Activated naive CD4-positive, alpha-beta T cell treated with anti-CD3 and anti-CD28 coated beads for 36 hours (primary cell): ENCODE measurements around the gene MYH11. TPM values are rescaled to one million over a fixed set of nuclear protein-coding genes. Genes with fewer than 3 reads are reported as not detected.
A peak's percentile ranks its signal among the peaks of the same experiment; 100 is the strongest.

ENCODE experiments used
- CTCF ChIA-PET: fragments of 350-600 bp; sonication (Branson Sonifier 250); formaldehyde crosslinking; loops from one replicate; lab custom pipeline; 2021; ENCODE audit warnings: antibody characterized with exemption; lab: Charles Lee
- DNase-seq: peaks from one replicate; pipeline ENCODE4 v3.0.0-alpha.2; 2020
- H3K27ac Mint-ChIP-seq: one replicate; pipeline ENCODE4 v1.8.0; 2021; ENCODE audit warnings: mild to moderate bottlenecking, mixed read lengths
- H3K27me3 Mint-ChIP-seq: one replicate; pipeline ENCODE4 v1.8.0; 2021; ENCODE audit warnings: low read depth, mixed read lengths
- H3K36me3 Mint-ChIP-seq: one replicate; pipeline ENCODE4 v1.8.0; 2021; ENCODE audit warnings: low read depth, mixed read lengths
- H3K4me1 Mint-ChIP-seq: one replicate; pipeline ENCODE4 v1.8.0; 2021; ENCODE audit warnings: low read depth, mixed read lengths
- H3K4me3 Mint-ChIP-seq: one replicate; pipeline ENCODE4 v1.8.0; 2021; ENCODE audit warnings: mild to moderate bottlenecking, moderate library complexity, mixed read lengths
- H3K9me3 Mint-ChIP-seq: one replicate; pipeline ENCODE4 v1.8.0; 2021; ENCODE audit warnings: mixed read lengths
- intact Hi-C: fragments of 100-400 bp; cut with micrococcal nuclease; formaldehyde crosslinking; loops from one replicate; pipeline ENCODE4 v1.15.1; 2023
- total RNA-seq, 2 experiments: library from RNA; stranded (reverse); gene quantifications; one replicate each; pipeline ENCODE4 v1.2.3, GENCODE V29; 2021

MYH11 gene
- total RNA-seq, 2 experiments from 2014 or later = not detected

DNA sequence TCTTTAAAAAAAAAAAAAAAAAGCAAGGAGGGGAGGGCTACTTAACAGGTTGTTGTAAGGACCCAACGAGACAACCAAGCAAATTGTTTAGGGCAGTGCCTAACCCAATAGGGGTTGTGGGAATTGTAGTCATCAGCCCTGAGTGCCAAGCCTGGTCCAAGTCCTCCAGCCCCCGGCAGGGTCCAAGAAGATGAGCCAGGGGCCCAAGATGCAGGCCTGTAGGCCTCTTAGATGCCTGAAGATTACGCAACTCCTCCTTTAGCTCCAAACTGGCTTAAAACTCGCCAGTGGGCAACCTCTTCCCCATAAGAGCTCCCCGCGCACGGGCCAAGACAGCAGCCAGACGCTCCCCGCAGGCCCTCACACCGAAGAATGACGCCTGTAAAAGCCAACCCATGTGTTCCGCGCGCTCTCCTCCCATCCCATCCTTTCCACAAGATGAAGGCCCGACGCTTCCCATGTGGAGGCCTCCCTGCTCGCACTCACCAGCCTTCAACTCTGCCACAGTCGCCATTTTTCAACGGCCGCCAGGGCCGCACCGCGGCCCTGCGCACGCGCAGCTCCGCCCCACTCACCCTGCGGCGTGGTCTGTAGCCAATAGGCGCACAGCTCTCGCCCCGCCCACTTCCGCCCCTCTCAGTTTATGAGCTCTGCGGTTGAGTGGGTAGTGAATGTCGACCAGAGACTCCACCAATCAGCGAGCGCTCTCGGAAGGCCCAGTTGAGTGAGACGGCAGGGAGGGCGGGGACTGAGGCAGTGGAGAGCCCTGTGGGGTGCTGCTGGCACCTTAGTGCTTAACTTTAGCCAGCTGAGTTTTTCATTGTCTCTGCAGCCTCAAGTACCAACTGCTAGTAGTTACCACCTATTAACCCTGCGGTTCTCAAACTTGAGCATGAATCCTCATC, 31.5 kb upstream of the MYH11 start, which contains the start of gene CEP20:
Gene CEP20, minus strand, starts transcription at position 532 of the 905 bp plus-strand sequence. Its CDS starts 18 bp downstream, at position 514.
- CTCF ChIA-PET = interaction anchor here (0.6 to 1.4 kb wide), 6 partner anchors 13 to 143 kb away, joined by 3 to 6 read pairs (median 3); no protein-coding TSS in a partner anchor
- Mint-ChIP-seq H3K4me1 (peaks cover 31% of the 10 kb centered on the region), H3K4me3 (peak within 1 kb of the TSS; percentile 100), H3K27ac (peak within 1 kb of the TSS; percentile 94), H3K36me3 (peaks cover 3% of the 10 kb centered on the region), H3K27me3 (no peaks in the 10 kb centered on the region), H3K9me3 (no peaks in the 10 kb centered on the region)
- DNase-seq = peak; percentile 100
- intact Hi-C loops = loop anchor here (1.0 to 5.0 kb wide), 4 partner anchors 62 to 246 kb away; partner anchors contain the start of gene MARF1

DNA sequence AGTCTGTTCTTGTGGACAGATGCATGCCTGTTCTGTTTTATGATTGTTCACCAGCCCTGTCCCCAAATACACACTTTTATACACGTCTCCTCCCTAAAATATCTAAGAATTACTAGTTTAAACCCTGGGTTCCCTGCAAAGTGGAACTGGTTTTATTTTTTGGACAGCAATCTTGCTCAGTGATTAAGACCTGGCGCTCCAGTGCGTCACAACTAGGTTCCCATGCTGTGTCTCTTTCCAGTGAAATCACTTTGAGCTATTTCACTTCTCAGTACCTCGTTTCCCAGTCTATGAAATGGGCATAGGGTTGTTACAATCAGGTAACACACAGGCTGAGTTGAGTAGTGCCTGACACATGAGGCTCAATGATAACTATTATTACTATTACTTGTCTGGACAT, 30.5 kb upstream of the MYH11 start:
- peak overlapping the region; percentile 94 for H3K27ac Mint-ChIP-seq
- peak overlapping the region; percentile 100 for H3K4me3 Mint-ChIP-seq
- intact Hi-C loops = loop anchor here (5.0 kb wide), 1 partner anchor 245 kb away; the partner anchor contains the start of gene MARF1
- H3K4me1 Mint-ChIP-seq = peaks cover 31% of the 10 kb centered on the region
- no peak for DNase-seq
- no peaks in the 10 kb centered on the region for H3K9me3 Mint-ChIP-seq
- H3K36me3 Mint-ChIP-seq = peaks cover 5% of the 10 kb centered on the region
- CTCF ChIA-PET = interaction anchor here (0.7 to 1.3 kb wide), 3 partner anchors 85 to 241 kb away, joined by 3 to 6 read pairs (median 4); no protein-coding TSS in a partner anchor
- no peaks in the 10 kb centered on the region for H3K27me3 Mint-ChIP-seq

DNA sequence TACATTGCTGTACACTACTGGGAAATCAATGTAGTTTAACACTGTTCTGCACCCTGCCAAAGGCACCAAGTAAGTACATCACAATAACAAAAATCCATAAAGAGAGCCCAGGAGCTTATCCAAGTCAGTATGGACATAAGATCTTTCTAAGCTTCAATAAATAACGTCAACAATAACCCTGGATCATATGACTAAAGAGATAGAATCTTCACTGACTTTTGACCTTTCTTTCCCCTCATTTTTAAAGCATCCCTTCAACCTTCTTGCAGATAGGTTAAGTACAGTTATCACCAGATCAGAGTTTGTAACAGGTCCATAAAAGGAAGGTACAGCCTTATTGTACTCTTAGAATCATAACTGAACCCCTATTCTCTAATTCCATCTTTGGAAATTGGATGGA, 29.2 kb upstream of the MYH11 start:
- intact Hi-C loops = loop anchor here (5.0 kb wide), 1 partner anchor 244 kb away; the partner anchor contains the start of gene MARF1
- DNase-seq = no peak
- no peaks in the 10 kb centered on the region for H3K27me3 Mint-ChIP-seq
- H3K27ac Mint-ChIP-seq = no peak overlapping the region
- H3K9me3 Mint-ChIP-seq = no peaks in the 10 kb centered on the region
- no peak overlapping the region for H3K4me3 Mint-ChIP-seq
- peaks cover 31% of the 10 kb centered on the region for H3K4me1 Mint-ChIP-seq
- H3K36me3 Mint-ChIP-seq = peaks cover 11% of the 10 kb centered on the region
- CTCF ChIA-PET = interaction anchor here (0.5 kb wide), 1 partner anchor 309 kb away, joined by 3 read pairs; no protein-coding TSS in a partner anchor

DNA sequence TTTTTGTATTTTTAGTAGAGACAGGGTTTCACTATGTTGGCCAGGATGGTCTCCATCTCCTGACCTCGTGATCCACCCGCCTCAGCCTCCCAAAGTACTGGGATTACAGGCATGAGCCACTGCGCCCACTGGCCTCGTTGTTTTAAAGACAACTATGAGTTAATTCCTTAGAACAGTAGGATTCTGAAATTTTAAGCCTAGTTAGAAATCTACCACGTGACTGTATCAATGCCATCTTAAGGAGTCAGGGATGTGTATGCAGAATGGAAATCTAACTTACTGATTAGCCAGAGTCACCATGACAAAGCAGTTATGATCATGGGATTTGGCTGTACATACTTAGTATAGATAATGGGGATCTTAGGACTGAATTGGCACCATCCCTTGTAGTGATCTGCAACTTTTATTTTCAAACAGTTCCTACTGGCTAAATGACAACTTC, 28.8 kb upstream of the MYH11 start:
- CTCF ChIA-PET = interaction anchor here (0.5 to 0.6 kb wide), 2 partner anchors 84 to 310 kb away, joined by 3 read pairs; no protein-coding TSS in a partner anchor
- intact Hi-C loops = loop anchor here (5.0 kb wide), 1 partner anchor 243 kb away; the partner anchor contains the start of gene MARF1
- H3K36me3 Mint-ChIP-seq = peaks cover 11% of the 10 kb centered on the region
- H3K4me3 Mint-ChIP-seq = no peak overlapping the region
- H3K4me1 Mint-ChIP-seq = peaks cover 32% of the 10 kb centered on the region
- DNase-seq = no peak
- no peak overlapping the region for H3K27ac Mint-ChIP-seq
- H3K9me3 Mint-ChIP-seq = no peaks in the 10 kb centered on the region
- no peaks in the 10 kb centered on the region for H3K27me3 Mint-ChIP-seq

DNA sequence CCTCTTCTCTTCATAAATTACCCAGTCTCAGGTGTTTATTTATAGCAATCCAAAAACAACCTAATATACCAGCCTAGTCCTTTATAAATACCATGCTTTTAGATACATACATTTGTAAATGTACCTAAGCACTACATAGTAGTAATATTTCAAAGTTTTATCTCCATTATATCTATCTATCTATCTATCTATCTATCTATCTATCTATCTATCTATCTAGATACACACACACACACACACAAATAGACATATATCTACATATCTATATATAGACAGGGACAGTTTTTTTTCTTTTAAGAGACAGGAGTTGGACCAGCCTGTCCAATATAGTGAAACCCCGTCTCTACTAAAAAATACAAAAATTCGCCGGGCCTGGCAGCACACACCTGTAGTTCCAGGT, 25.7 kb upstream of the MYH11 start:
- Mint-ChIP-seq H3K36me3 (peaks cover 15% of the 10 kb centered on the region), H3K4me1 (peaks cover 36% of the 10 kb centered on the region), H3K4me3 (no peak overlapping the region), H3K27ac (no peak overlapping the region), H3K27me3 (no peaks in the 10 kb centered on the region), H3K9me3 (no peaks in the 10 kb centered on the region)
- no peak for DNase-seq
- intact Hi-C loops = no loop called here
- CTCF ChIA-PET = interaction anchor here (0.6 kb wide), 1 partner anchor 103 kb away, joined by 3 read pairs; no protein-coding TSS in a partner anchor

DNA sequence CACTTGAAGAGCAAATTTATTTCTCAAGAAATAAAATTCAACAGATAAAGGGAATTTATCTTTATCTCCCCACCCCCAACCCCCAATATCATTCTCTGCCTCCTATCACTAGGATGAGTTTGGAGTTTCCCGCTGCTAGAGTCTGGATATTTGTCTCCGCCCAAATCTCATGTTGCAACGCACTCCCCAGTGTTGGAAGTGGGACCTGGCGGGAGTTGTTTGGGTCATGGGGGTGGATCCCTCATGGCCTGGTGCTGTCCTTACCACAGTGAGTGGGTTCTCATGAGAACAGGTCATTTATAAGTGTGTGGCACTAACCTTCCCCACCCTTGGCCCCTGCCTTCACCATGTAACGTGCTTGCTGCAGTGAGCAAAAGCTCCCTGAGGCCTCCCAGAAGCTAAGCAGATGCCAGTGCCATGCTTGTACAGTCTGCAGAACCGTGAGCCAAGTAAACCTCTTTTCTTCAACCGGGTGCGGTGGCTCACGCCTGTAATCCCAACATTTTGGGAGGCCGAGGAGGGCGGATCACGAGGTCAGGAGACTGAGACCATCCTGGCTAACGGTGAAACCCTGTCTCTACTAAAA, 25.1 kb upstream of the MYH11 start:
- peaks cover 15% of the 10 kb centered on the region for H3K36me3 Mint-ChIP-seq
- intact Hi-C loops = no loop called here
- no peak overlapping the region for H3K27ac Mint-ChIP-seq
- DNase-seq = no peak
- peaks cover 30% of the 10 kb centered on the region for H3K4me1 Mint-ChIP-seq
- H3K4me3 Mint-ChIP-seq = no peak overlapping the region
- CTCF ChIA-PET = no interaction called here
- H3K27me3 Mint-ChIP-seq = no peaks in the 10 kb centered on the region
- H3K9me3 Mint-ChIP-seq = no peaks in the 10 kb centered on the region

DNA sequence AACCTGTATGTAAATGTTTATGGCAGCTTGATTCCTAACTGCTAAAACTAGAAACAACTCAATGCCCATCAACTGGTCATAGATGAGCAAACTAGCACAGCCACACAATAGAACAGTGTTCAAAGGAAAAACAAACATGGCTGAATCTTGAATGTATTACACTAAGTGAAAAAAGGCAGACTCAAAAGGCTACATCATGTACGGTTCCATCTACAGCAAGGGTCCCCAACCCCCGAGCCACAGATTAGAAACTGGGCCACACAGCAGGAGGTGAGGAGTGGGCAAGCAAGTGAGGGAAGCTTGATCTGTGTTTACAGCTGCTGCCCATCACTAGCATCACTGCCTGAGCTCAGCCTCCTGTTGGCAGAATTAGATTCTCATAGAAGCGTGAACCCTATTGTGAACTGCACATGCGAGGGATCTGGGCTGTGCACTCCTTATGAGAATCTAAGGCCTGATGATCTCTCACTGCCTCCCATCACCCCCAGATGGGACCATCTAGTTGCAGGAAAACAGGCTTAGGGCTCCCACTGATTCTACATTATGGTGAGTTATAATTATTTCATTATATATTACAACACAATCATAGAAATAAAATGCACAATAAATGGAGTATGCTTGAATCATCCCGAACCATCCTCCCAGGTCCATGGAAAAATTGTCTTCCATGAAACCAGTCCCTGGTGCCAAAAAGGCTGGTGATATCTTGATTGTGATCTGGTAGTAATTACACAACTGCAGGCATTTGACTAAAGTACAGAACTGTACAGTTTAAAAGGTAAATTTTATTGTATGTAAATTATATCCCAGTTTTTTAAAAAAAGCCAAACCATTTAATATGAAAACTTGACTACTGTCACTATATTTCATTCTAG, 23.8 kb upstream of the MYH11 start:
- Mint-ChIP-seq H3K4me1 (peaks cover 20% of the 10 kb centered on the region), H3K27me3 (no peaks in the 10 kb centered on the region), H3K9me3 (no peaks in the 10 kb centered on the region), H3K4me3 (no peak overlapping the region), H3K36me3 (peaks cover 15% of the 10 kb centered on the region), H3K27ac (peak overlapping the region; percentile 31)
- intact Hi-C loops = no loop called here
- no peak for DNase-seq
- CTCF ChIA-PET = no interaction called here

DNA sequence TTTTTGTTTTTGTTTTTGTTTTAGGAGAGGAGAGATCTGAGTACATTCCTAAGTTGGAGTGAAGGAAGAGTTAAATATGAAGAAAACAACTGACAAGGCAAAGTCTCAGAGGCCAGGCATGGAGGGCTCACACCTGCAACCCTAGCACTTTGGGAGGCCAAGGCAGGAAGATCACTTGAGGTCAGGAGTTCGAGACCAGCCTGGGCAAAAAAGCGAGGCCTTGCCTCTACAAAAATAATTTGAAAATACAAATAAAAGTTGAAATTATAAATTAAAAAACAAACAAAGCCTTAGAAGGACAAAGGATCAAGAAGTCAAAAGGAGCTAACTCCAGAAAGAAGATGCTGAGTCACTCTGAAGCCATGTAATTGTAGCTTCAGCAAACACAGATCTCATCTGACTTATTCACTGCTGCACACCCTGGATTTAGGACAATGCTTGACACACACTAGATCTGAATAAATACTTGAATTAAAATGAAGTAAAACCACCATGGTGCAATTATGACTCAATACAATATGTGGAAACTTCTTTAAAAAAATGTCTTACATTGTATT, 22.5 kb upstream of the MYH11 start:
- Mint-ChIP-seq H3K4me3 (no peak overlapping the region), H3K4me1 (peaks cover 15% of the 10 kb centered on the region), H3K27me3 (no peaks in the 10 kb centered on the region), H3K27ac (peak overlapping the region; percentile 75), H3K36me3 (peaks cover 15% of the 10 kb centered on the region), H3K9me3 (no peaks in the 10 kb centered on the region)
- no peak for DNase-seq
- CTCF ChIA-PET = interaction anchor here (0.6 kb wide), 1 partner anchor 147 kb away, joined by 3 read pairs; no protein-coding TSS in a partner anchor
- intact Hi-C loops = no loop called here

DNA sequence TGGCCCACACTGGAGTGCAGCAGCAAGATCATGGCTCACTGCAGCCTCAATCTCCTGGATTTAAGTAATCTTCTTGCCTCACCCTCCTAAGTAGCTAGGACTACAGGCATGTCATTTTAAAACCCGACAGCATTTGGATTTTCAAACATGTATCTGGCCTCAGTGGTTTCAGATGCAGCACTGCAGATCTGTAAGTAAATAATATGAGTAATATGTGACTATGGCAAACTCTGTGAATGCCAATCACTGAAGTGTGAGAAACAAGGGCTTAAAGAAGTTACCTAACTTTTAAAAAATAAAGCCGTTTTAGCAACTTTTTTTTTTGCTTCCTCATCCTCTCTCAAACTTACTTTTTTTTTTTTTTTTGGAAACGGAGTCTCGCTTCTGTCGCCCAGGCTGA, 19.7 kb upstream of the MYH11 start:
- CTCF ChIA-PET = no interaction called here

DNA sequence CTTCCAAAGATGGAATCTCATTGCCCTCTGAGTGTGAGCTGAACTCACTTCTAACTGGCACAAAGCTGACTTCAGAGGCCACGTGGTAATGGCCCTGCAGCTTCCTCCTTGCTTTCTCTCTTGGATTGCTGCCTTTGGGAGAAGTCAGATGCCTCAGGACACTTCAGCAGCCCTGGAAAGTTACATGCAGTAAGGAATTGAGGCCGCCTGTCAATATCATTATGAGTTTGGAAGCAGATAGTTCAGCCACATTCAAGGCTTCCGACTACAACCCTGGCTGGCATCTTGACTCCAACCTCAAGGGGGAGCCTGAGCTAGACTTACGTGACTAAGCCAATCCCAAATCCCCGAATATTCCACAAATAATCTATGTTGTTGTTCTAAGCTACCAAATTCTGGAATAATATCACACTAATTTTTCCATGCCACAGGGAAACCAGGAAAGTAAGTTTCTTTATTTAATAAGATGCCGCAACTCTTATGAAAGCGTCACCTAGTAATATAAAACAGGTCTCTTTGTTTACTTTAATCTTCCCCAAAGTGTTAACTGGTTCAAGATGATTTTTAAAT, 18.0 kb upstream of the MYH11 start:
- Mint-ChIP-seq H3K9me3 (no peaks in the 10 kb centered on the region), H3K4me1 (peaks cover 11% of the 10 kb centered on the region), H3K27ac (no peak overlapping the region), H3K36me3 (peaks cover 11% of the 10 kb centered on the region), H3K27me3 (no peaks in the 10 kb centered on the region), H3K4me3 (no peak overlapping the region)
- intact Hi-C loops = loop anchor here (1.0 kb wide), 1 partner anchor 252 kb away; no protein-coding TSS in a partner anchor
- peak; percentile 27 for DNase-seq
- CTCF ChIA-PET = interaction anchor here (0.6 to 1.4 kb wide), 11 partner anchors 9 to 252 kb away, joined by 3 to 7 read pairs (median 3); partner anchors contain the start of gene CEP20

More for the DNA sequence above, 19.7 kb upstream of the MYH11 start:
- intact Hi-C loops = no loop called here
- H3K27me3 Mint-ChIP-seq = no peaks in the 10 kb centered on the region
- no peak for DNase-seq
- no peak overlapping the region for H3K27ac Mint-ChIP-seq
- H3K9me3 Mint-ChIP-seq = no peaks in the 10 kb centered on the region
- no peak overlapping the region for H3K4me3 Mint-ChIP-seq
- peaks cover 11% of the 10 kb centered on the region for H3K36me3 Mint-ChIP-seq
- H3K4me1 Mint-ChIP-seq = peaks cover 15% of the 10 kb centered on the region

DNA sequence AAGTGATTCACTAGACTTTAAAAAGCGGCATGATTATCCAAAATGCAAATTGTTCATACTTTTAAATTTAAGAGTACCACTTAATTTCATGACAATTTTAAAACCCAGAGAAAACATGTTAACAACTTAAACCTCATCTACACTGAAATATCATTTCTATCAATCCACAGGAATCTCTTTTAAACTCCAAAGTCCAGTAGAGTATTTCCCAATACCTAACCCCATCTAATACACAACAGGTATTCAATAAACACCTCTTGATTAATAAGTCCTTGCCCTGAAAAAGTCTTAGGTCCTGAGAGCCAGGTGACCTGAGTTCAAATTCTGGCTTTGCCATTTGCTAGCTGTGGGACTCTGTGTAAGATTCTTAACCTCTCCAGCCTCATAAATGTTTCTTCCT, 16.9 kb upstream of the MYH11 start:
- H3K36me3 Mint-ChIP-seq = peaks cover 11% of the 10 kb centered on the region
- H3K4me3 Mint-ChIP-seq = no peak overlapping the region
- no peak overlapping the region for H3K27ac Mint-ChIP-seq
- intact Hi-C loops = no loop called here
- CTCF ChIA-PET = interaction anchor here (0.7 to 1.2 kb wide), 3 partner anchors 10 to 253 kb away, joined by 3 read pairs; no protein-coding TSS in a partner anchor
- no peak for DNase-seq
- H3K4me1 Mint-ChIP-seq = peaks cover 3% of the 10 kb centered on the region
- no peaks in the 10 kb centered on the region for H3K9me3 Mint-ChIP-seq
- no peaks in the 10 kb centered on the region for H3K27me3 Mint-ChIP-seq
